Ramos (cell line): ENCODE measurements around the gene VKORC1.

Source experiments
- in situ Hi-C: fragments of 300-500 bp; cut with MboI; formaldehyde crosslinking; loops from one replicate; pipeline ENCODE4 v1.14.3; 2022; ENCODE audit warnings: low sequenced_read_pairs; ENCODE audit not compliant: unreplicated experiment

Gene VKORC1

DNA sequence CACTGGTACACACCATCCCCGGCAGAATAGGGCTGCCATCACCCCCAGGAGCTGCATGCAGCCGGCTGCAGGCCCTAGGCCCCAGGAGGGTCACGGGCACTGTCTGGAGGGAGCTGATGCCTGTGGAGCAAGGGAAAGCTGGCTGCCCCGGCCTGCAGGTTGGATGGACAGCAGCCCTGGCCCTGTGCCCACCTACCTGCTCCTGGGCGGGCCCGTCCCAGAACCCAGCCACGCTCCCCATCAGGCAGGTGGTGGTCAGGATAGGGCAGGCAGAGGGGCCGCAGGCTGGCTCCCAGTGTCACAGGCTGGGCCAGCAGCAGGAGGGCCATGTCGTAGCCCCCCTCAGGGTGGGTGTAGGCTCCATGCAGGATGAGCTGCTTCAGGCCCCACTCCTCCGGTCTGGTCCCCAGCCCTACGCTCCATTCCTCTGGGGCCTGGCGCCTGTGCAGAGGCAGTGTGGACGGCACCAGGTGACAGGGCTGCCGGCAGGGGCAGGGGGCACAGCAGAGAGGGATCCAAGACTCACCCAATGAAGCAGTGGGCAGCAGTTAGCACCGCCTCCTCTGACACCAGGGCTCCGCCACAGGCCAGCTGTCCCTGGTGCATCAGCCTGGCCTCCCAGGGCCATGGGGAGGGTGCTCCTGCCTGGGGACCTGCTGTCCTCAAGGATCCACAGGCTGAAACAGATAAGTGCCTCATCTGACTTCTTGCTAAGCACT, 9.9 kb downstream of the VKORC1 start:
- in situ Hi-C loops, result no loop called here

DNA sequence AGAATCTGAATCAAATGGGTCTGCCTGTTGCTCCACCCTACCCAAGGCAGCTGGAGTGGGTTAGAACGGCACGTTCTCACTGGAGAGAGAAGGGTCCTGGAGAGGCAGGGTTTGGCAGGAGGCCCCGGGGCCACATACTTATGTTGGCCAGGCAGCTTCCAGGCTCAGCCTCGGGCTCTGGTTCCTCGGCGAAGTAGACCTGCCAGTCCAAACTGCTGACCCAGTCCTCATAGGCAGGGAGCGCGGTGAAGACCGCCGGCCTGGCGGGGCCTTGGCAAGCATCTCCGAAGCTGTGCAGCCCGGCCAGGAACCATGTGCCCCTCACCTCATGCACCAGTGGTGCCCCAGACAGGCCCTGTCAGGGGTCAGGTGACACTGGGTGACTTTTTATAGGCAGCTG, 10.6 kb downstream of the VKORC1 start:
- in situ Hi-C loops, result no loop called here

DNA sequence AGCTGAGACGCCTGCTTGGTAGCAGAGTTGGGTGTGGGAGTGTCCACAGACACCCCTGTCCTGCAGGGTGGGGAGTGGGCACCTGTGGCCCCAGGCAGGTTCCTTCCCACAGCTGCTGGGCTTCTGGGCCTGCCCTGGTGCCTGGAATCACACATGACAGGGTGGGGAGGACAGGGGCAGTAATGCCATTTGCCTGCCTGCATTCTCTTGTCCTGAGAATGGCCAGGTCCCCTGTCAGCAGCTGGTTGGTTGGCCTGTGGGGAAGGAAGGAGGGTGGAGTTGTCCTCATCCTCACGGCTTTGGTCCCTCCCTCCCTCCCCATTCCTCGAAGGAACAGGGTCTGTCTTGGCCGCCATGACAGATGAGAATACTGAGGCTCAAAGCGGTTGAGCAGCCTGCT, 11.0 kb downstream of the VKORC1 start:
- in situ Hi-C loops, result no loop called here

DNA sequence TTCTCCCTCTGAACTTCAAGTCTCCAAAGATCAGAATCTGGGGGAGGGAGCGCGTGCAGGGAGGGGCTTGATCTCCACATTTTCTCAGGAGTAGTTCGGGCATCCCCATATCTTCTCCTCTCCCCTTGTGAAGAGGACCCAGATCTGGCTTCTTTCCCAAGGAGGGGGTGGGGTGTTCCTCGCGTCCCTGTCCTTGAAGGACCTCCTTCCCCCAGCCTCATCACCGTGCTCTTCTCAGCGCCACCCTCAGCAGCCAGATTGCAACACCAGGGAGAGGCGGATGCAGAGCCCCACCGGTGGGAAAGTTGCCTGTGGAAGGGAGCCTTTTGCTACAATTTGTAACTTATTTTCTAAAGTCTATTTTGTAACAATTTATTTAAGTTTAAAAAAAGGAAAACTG, 11.5 kb downstream of the VKORC1 start:
- in situ Hi-C loops, result no loop called here

DNA sequence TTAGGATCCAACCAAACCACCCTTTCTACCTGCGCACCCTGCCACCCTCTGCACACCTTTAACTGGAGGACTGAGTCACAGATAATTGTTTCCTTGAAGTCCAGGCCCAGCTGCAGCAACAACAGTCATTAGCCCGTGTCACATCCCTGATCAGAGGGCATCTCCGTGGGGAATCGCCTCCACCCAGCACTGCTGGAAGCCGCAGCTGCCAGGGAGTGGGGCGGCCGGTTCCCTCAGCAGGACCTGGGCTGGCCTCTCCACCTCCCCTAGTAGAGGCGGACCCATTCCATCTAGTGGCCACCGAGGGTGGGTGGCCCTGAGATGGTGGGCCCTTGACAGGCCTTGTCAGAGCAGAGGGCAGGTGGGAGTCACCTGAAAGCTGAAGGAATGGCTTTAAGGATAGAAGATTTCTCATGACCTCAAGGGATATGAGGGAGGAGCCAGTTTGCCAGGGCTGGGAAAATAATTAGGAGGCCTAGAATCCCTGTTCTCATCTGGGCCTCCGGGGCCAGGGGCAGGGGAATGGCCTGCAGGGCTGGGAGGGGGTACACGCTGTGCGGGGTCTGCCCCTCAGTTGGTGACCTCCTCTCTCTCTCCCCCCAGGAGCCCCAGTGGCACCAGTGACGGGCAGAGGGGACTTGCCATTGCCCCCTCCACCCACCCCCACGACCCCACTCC, 12.1 kb downstream of the VKORC1 start:
- in situ Hi-C loops, result no loop called here

DNA sequence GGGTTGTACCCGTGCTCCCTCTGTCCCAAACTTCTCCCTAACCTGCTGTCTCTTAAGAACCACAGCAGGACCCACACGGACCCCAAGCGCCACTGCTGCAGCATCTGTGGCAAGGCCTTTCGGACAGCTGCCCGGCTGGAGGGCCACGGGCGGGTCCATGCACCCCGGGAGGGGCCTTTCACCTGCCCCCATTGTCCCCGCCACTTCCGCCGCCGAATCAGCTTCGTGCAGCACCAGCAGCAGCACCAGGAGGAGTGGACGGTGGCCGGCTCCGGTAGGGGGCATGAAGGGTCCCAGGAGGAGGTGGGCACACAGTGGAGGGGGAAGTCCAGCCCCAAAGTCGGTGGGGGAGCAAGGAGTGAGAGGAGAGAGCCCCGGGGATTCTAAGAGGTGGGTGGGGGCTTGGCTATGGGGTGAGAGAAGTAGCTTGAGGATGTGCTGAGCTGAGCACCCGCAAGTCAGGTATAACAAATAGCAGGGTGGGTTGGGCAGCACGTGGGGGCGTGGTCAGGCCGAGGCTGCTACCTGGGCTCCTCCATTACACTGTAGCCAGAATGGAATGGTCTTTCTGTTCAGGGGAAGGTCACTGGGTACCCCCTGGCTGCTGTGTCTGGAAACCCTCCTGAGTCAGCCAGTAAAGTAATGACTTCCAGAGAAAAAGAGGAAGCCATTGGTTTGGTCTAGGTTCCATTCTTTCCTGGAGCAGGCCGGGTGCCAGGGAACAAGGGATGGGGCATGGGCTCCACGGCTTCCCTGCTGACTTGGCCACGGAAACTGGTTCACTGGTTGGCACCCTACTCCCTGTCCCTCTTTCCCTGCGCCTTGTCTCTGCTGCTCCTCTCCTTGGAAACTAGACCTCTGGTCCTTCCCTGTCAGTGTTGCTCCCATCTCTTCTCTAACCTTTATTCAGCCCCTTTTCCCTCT, 12.9 kb downstream of the VKORC1 start:
- in situ Hi-C loops, result no loop called here

DNA sequence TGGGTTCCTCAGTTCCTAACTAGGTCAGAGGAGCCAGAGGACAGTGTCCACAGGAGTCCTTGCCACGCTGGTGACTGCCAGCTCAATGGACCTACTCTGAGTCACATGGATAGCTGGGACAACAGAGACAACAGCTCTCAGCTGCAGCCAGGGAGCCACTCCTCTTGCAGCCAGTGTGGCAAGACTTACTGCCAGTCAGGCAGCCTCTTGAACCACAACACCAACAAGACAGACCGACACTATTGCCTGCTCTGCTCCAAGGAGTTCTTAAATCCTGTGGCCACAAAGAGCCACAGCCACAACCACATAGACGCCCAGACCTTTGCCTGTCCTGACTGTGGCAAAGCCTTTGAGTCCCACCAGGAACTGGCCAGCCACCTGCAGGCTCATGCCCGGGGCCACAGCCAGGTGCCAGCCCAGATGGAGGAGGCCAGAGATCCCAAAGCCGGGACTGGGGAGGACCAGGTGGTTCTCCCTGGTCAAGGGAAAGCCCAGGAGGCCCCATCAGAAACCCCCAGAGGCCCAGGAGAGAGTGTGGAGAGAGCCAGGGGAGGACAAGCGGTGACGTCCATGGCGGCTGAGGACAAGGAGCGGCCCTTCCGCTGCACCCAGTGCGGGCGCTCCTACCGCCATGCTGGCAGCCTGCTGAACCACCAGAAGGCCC, 13.7 kb downstream of the VKORC1 start:
- in situ Hi-C loops, result no loop called here

DNA sequence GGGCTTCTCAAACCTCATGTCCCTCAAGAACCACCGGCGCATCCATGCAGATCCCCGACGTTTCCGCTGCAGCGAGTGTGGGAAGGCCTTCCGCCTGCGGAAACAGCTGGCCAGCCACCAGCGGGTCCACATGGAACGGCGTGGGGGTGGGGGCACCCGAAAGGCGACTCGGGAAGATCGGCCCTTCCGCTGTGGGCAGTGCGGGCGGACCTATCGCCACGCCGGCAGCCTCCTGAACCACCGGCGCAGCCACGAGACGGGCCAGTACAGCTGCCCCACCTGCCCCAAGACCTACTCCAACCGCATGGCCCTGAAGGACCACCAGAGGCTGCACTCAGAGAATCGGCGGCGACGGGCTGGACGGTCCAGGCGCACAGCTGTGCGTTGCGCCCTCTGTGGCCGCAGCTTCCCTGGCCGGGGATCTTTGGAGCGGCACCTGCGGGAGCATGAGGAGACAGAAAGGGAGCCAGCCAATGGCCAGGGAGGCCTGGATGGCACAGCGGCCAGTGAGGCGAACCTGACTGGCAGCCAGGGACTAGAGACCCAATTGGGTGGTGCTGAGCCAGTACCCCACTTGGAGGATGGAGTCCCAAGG, 14.5 kb downstream of the VKORC1 start:
- in situ Hi-C loops, result no loop called here

DNA sequence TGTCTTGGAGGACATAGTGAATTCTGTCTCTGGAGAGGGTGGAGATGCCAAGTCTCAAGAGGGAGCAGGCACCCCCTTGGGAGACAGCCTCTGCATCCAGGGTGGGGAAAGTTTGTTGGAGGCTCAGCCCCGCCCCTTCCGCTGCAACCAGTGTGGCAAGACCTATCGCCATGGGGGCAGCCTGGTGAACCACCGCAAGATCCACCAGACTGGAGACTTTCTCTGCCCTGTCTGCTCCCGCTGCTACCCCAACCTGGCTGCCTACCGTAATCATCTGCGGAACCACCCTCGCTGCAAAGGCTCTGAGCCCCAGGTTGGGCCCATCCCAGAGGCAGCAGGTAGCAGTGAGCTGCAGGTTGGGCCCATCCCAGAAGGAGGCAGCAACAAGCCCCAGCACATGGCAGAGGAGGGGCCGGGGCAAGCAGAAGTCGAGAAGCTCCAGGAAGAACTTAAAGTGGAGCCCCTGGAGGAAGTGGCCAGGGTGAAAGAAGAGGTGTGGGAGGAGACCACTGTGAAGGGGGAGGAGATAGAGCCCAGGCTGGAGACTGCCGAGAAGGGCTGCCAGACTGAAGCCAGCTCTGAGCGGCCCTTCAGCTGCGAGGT, 15.2 kb downstream of the VKORC1 start:
- in situ Hi-C loops, result no loop called here

DNA sequence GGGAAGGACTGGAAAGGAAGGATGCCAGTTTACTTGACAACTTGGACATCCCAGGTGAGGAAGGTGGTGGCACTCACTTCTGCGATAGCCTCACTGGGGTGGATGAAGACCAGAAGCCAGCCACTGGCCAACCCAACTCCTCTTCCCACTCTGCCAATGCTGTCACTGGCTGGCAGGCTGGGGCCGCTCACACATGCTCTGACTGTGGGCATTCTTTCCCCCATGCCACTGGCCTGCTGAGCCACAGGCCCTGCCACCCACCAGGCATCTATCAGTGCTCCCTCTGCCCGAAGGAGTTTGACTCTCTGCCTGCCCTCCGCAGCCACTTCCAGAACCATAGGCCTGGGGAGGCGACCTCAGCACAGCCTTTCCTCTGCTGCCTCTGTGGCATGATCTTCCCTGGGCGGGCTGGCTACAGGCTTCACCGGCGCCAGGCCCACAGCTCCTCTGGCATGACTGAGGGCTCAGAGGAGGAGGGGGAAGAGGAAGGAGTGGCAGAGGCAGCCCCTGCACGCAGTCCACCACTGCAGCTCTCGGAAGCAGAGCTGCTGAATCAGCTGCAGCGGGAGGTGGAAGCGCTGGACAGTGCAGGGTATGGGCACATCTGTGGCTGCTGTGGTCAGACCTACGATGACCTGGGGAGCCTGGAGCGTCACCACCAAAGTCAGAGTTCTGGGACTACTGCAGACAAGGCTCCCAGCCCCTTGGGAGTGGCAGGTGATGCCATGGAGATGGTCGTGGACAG, 15.8 kb downstream of the VKORC1 start:
- in situ Hi-C loops, result no loop called here

DNA sequence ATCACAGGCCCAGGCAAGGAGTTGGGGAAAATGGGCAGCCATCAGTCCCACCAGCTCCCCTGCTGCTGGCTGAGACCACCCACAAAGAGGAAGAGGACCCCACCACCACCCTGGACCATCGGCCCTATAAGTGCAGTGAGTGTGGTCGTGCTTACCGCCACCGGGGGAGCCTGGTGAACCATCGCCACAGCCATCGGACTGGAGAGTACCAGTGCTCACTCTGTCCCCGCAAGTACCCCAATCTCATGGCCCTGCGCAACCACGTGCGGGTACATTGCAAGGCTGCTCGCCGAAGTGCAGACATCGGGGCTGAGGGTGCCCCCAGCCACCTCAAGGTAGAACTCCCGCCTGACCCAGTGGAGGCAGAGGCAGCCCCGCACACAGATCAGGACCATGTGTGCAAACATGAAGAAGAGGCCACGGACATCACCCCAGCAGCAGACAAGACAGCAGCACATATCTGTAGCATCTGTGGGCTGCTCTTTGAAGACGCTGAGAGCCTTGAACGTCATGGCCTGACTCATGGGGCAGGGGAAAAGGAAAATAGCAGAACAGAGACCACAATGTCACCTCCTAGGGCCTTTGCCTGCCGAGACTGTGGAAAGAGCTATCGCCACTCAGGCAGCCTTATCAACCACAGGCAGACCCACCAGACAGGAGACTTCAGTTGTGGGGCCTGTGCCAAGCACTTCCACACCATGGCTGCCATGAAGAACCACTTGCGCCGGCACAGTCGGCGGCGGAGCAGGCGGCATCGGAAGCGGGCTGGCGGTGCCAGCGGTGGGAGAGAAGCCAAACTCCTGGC, 16.8 kb downstream of the VKORC1 start:
- in situ Hi-C loops, result no loop called here

DNA sequence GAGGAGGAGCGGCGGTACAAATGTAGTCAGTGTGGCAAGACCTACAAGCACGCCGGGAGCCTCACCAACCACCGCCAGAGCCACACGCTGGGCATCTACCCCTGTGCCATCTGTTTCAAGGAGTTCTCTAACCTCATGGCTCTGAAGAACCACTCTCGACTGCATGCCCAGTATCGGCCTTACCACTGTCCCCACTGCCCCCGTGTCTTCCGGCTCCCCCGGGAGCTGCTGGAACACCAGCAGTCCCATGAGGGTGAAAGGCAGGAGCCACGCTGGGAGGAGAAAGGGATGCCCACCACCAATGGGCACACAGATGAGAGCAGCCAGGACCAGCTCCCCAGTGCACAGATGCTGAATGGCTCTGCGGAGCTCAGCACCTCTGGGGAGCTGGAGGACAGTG, 17.6 kb downstream of the VKORC1 start:
- in situ Hi-C loops, result no loop called here

DNA sequence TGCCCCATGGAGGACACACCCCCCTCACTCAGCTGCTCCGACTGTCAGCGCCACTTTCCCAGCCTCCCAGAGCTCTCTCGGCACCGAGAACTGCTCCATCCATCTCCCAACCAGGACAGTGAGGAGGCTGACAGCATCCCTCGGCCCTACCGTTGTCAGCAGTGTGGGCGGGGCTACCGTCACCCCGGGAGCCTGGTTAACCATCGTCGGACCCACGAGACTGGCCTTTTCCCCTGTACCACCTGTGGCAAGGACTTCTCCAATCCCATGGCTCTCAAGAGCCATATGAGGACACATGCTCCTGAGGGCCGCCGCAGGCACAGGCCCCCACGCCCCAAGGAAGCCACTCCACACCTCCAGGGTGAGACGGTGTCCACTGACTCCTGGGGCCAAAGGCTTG, 18.3 kb downstream of the VKORC1 start:
- in situ Hi-C loops, result no loop called here

DNA sequence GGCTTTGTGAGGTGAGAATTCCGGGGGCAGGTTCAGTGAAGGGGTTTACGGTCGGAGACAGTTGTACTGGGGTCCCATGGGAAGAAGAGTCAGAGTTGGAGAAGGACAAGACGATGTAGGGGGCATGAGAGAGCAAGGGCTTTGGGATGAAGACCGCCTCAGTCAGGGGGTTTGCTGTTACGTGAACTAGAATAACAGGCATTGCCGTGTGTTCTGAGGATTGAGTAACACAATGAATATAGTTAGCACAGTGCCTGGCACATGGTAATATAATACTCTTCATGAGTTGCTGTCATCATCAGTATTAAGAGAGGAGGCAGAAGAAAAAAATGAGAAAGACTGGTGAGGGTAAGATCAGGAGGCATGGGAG, 19.8 kb downstream of the VKORC1 start:
- in situ Hi-C loops, result no loop called here

DNA sequence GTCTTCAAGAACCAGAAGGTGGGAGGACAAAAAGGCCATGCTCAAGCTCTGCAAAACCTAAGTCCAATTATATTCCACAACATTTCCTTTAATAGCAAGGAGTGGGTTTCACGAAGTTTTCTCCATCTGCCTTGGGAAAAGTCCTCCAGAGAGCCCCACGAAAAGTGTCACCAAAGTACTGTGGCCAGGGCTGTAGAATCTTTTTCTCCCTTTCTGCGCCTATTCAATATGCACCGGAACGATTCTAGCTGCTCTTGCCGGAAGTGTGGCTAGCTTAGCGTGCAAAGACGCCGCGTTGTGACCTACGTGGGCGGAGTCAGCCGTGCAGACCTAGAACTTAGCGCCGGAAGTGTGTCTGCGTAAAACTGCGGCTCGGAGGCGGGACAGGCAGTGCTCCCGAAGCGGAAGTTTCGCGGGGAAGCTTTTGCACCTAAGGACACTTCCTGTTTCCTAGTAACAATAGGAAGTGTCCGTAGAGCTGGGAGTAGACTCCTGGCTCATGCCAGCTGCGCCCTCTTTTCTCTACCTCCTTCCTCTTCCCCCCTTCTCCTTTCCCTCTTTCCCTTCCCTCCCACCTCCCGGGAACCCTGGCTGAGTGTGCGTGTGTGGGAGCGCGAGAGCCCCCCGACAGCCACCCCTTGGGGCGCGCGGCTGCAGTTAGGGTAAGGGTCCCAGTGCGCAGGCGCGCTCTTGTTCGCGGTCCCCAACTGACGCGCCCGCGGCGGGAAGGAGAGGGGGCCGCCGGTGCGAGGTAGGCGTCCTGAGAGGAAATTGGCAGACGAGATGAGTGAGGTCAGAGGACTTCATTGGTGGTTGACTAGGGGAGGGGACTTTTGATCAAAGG, 20.4 kb downstream of the VKORC1 start, which contains the start of the genes ZNF646 and ZNF668:
ZNF646 (plus strand) TSS at position 453 of the 844 bp plus-strand sequence. CDS start 1,903 bp downstream, outside the sequence.
ZNF668 (minus strand) TSS at position 271 of the 844 bp plus-strand sequence. CDS start 9,781 bp downstream, outside the sequence.
- in situ Hi-C loops, result no loop called here

DNA sequence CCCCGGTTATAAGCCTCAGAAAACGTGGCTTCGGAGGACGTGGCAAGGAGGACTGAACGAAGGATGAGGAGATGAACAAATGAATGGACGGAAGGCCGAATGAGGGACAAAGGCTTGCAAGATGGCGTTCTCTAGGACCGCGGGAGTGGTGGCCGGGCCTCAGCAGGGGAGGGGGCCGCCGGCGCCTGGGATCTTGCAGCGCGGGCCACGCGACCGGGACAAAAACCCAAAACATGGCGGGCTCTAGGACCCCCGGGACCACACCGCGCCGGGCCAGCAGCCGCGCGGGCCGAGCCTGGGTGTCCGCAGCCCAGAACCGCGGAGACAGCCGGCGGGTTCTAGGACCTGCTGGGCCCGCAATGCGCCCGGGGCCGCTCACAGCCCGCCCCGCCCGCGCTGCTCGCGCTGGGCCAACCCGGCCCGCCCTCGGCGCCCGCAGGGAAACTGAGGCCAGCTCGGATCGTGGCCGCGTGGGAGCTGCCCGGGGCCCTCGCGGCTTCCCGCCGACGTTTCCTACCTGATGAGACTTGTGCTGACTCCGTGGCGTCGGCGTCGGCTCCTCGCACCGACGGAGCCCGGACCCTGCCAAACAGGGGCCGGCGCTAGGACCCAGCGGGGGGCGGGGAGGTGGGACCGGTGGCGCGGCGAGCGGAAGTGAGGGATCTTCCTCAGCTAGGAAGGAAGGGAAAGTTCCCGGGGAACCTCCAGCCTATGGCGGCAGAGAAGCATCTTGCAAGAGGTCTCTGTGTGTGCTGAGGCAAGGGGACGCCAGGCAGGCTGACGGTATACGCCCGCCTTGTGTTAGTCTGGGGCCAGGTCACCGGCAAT, 21.2 kb downstream of the VKORC1 start:
- in situ Hi-C loops, result no loop called here
